Thyroid gland (tissue), 4 donors: ENCODE measurements around the gene RASAL1. TPM values are rescaled to one million over a fixed set of nuclear protein-coding genes. Genes with fewer than 3 reads are reported as not detected.

Source experiments
- DNase-seq, 2 donors: peaks; one replicate each; pipeline ENCODE4 v3.0.0-alpha.2; 2019
- H3K27ac ChIP-seq, 3 donors: fragments of 200-600 bp; sonication (generic); 1 replicate in 2 of 3; 2 replicates in 1 of 3; pipeline ENCODE4 v1.5.1; 2016 to 2019; ENCODE audit warnings: mild to moderate bottlenecking in 1 of 3, moderate library complexity in 1 of 3
- H3K27me3 ChIP-seq: fragments of 200-600 bp; sonication (generic); one replicate; pipeline ENCODE4 v1.5.1; 2019
- H3K36me3 ChIP-seq, 2 donors: fragments of 200-600 bp; sonication (generic); one replicate each; pipeline ENCODE4 v1.5.1; 2016 to 2019
- H3K4me1 ChIP-seq, 2 donors: fragments of 200-600 bp; sonication (generic); one replicate each; pipeline ENCODE4 v1.5.1; 2017 to 2019
- H3K4me3 ChIP-seq, 3 donors: fragments of 200-600 bp; sonication (generic); replicated peaks in 1 of 3; 1 replicate in 2 of 3; 2 replicates in 1 of 3; pipeline ENCODE4 v1.5.1; 2016; ENCODE audit warnings: mild to moderate bottlenecking in 1 of 3
- H3K9me3 ChIP-seq: fragments of 200-600 bp; sonication (generic); one replicate; pipeline ENCODE4 v1.5.1; 2017
- CTCF ChIP-seq, 6 experiments: fragments of 200-600 bp in 3 of 6; fragments of 450-650 bp in 3 of 6; sonication (generic) in 3 of 6; IDR thresholded peaks; one replicate each; pipeline ENCODE4 v1.5.1; 2016 to 2019; ENCODE audit warnings: antibody characterized with exemption in 6 of 6, mild to moderate bottlenecking in 2 of 6, inconsistent platforms in 1 of 6, moderate library complexity in 1 of 6
- POLR2A ChIP-seq, 2 donors: fragments of 450-650 bp; IDR thresholded peaks; one replicate each; pipeline ENCODE4 v1.6.1; 2017; ENCODE audit warnings: antibody characterized with exemption in 2 of 2, mild to moderate bottlenecking in 2 of 2, moderate library complexity in 1 of 2
- WGBS, 2 donors: methylation state at CpG; one replicate each; pipeline ENCODE4 v1.1.5; 2017; 5-methylcytosine and 5-hydroxymethylcytosine counted together
- intact Hi-C: fragments of 100-400 bp; cut with DNase I; formaldehyde crosslinking; loops from one replicate; pipeline ENCODE4 v1.15.1; 2023
- total RNA-seq, 4 donors: library from RNA; depleted of rRNA; stranded (reverse); fragments of >200 nt; gene quantifications; one replicate each; pipeline ENCODE4 v1.2.3, GENCODE V29; 2016

The RASAL1 gene
- total RNA-seq, 4 donors from 2014 or later: 27.3 to 52.9 (median 45.1) TPM

- no peaks in the 10 kb centered on the region for H3K9me3 ChIP-seq
- H3K4me3 ChIP-seq: no peak overlapping the region
- H3K27me3 ChIP-seq: no peaks in the 10 kb centered on the region
- peaks cover 64 to 75% of the 10 kb centered on the region in 2 donors for H3K36me3 ChIP-seq
- whole genome bisulfite sequencing, 2 donors: 69 to 78% methylated on average over 7 of the region's 7 CpGs
- peak; percentile 82 to 83 for DNase-seq
- H3K4me1 ChIP-seq: peaks cover 3 to 17% of the 10 kb centered on the region in 2 donors
- TF ChIP-seq CTCF (IDR thresholded peaks at IDR 0.05): no peak
- no peak for TF ChIP-seq POLR2A (IDR thresholded peaks at IDR 0.05)
- H3K27ac ChIP-seq: peak overlapping the region; percentile 35 to 67 (median 57)
- intact Hi-C loops: no loop called here
Observed at GRCh38 chr12:113173081-113173698, 37.6 kb upstream of the RASAL1 start.

GRCh38 chr12:113172185-113172584 is 36.6 kb upstream of the RASAL1 start:
- no peak for DNase-seq
- no peaks in the 10 kb centered on the region for H3K9me3 ChIP-seq
- intact Hi-C loops: no loop called here
- H3K4me3 ChIP-seq: no peak overlapping the region
- H3K27ac ChIP-seq: no peak overlapping the region
- H3K36me3 ChIP-seq: peaks cover 63 to 73% of the 10 kb centered on the region in 2 donors
- peaks cover 3 to 17% of the 10 kb centered on the region in 2 donors for H3K4me1 ChIP-seq
- no peak for TF ChIP-seq POLR2A (IDR thresholded peaks at IDR 0.05)
- no peak for TF ChIP-seq CTCF (IDR thresholded peaks at IDR 0.05)
- H3K27me3 ChIP-seq: no peaks in the 10 kb centered on the region
- WGBS, 2 donors: 95 to 96% methylated on average over 20 of the region's 20 CpGs

- 94 to 96% methylated on average over 9 of the region's 9 CpGs for WGBS, 2 donors
- no peak for DNase-seq
- intact Hi-C loops: no loop called here
- TF ChIP-seq POLR2A (IDR thresholded peaks at IDR 0.05) (no peak), CTCF (IDR thresholded peaks at IDR 0.05) (no peak)
- Histone ChIP-seq H3K4me1 (peaks cover 3 to 17% of the 10 kb centered on the region in 2 donors), H3K27me3 (no peaks in the 10 kb centered on the region), H3K4me3 (no peak overlapping the region), H3K27ac (no peak overlapping the region), H3K9me3 (no peaks in the 10 kb centered on the region), H3K36me3 (peaks cover 63 to 72% of the 10 kb centered on the region in 2 donors)
Observed at GRCh38 chr12:113171543-113171942, 36.0 kb upstream of the RASAL1 start.

- Histone ChIP-seq H3K4me1 (peaks cover 3 to 17% of the 10 kb centered on the region in 2 donors), H3K9me3 (no peaks in the 10 kb centered on the region), H3K27me3 (no peaks in the 10 kb centered on the region), H3K27ac (no peak overlapping the region), H3K36me3 (peaks cover 62 to 72% of the 10 kb centered on the region in 2 donors), H3K4me3 (no peak overlapping the region)
- intact Hi-C loops: no loop called here
- DNase-seq: no peak
- TF ChIP-seq POLR2A (IDR thresholded peaks at IDR 0.05) (no peak), CTCF (IDR thresholded peaks at IDR 0.05) (no peak)
- 94 to 96% methylated on average over 4 of the region's 4 CpGs for WGBS, 2 donors
Observed at GRCh38 chr12:113170926-113171325, 35.4 kb upstream of the RASAL1 start.

- H3K9me3 ChIP-seq: no peaks in the 10 kb centered on the region
- H3K27ac ChIP-seq: no peak overlapping the region
- H3K4me3 ChIP-seq: no peak overlapping the region
- H3K4me1 ChIP-seq: peaks cover 3 to 17% of the 10 kb centered on the region in 2 donors
- TF ChIP-seq POLR2A (IDR thresholded peaks at IDR 0.05) (no peak), CTCF (IDR thresholded peaks at IDR 0.05) (no peak)
- WGBS, 2 donors: 94 to 98% methylated on average over 5 of the region's 5 CpGs
- no peaks in the 10 kb centered on the region for H3K27me3 ChIP-seq
- DNase-seq: no peak
- intact Hi-C loops: no loop called here
- peaks cover 67 to 74% of the 10 kb centered on the region in 2 donors for H3K36me3 ChIP-seq
Observed at GRCh38 chr12:113170457-113170856, 34.9 kb upstream of the RASAL1 start.
